Measurements from ENCODE around the gene DPEP3. TPM values are rescaled to one million over a fixed set of nuclear protein-coding genes. Genes with fewer than 3 reads are reported as not detected.

The DPEP3 gene
- total RNA-seq, 2 experiments from 2014 or later: 0.20 TPM; not detected in 1

DNA sequence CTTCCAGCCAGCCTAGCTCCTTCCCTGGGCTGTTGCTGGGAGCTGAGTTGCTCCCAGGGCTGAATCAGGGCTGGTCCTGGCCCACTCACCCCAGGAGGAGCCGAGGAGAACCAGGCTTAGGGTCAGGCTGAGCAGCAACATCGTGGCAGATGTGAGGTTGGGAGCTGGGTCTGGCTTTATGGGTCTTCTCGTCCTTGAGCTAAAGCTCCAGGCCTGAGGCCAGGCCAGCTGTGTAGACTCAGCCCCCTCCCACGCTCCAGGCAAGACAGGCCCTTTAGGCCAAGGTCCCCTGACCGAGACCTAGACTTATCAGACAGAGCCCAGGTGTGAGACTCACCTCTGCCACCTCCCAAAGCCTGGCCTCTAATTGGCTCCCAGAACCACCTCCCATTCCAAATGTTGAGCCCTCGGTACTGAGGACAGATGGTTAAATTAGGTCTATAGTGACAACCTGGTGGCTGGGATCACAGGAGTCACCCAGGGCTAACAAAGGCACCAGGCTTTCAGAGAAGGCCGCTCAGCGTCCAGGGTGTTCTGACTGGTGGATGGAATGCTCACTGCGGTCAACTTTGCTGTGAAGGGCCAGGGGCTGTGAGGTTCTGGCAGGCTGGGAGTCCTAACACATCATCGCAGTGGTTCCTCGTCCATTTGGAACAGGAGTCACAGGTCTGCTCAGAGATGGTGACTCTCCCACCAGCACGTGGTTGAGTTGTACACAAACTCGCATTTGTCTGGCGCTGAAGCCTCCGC is 48.4 kb downstream of the DPEP3 start, which contains the start of gene CTRL:
TSS of gene CTRL (minus strand) at position 151 of the 750 bp plus-strand sequence. CDS start at position 141, 10 bp downstream.
- H3K27ac Mint-ChIP-seq: peak within 1 kb of the TSS; percentile 2
- ChIA-PET CTCF (interaction anchor here (0.9 to 1.0 kb wide), 2 partner anchors 9 to 28 kb away, joined by 3 to 4 read pairs; no protein-coding TSS in a partner anchor), POLR2A (interaction anchor here (1.0 to 5.2 kb wide), 6 partner anchors 8 to 132 kb away, joined by 3 to 42 read pairs (median 4); no protein-coding TSS in a partner anchor)
- H3K27me3 Mint-ChIP-seq: no peaks in the 10 kb centered on the region
- no peak for DNase-seq
- H3K4me1 Mint-ChIP-seq: peaks cover 23% of the 10 kb centered on the region
- H3K4me3 Mint-ChIP-seq: no peak within 1 kb of the TSS
- peaks cover 50% of the 10 kb centered on the region for H3K36me3 Mint-ChIP-seq (ENCODE audit: low read depth)
- no peaks in the 10 kb centered on the region for H3K9me3 Mint-ChIP-seq

DNA sequence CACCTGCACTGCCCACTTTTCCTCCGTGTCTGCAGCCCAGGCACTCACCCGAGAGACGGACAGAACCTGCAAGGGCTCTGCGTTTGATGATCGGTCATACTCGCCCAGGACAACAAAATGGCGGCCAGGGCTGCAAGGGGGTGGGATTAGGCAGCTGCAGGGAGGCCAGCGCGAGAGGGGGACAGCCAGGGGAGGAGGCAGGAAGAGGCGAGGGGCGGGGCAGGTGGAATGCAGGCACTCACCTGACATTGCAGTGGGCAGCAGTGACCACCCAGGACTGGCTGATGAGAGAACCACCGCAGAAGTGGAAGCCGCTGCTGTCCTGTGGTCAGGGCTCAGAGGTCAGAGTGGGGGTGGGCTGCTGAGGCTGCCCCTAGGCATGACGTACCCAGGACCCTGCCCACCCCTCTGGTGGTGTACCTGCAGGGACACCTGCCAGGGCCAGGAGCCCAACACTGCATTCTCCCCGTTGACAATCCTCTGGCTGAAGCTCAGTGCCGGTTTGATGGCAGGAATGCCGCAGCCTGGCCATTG is 49.6 kb downstream of the DPEP3 start:
- no peak for DNase-seq
- H3K36me3 Mint-ChIP-seq (ENCODE audit: low read depth): peaks cover 40% of the 10 kb centered on the region
- ChIA-PET CTCF (interaction anchor here (0.9 kb wide), 1 partner anchor 27 kb away, joined by 3 read pairs; no protein-coding TSS in a partner anchor), POLR2A (interaction anchor here (1.0 to 1.6 kb wide), 5 partner anchors 8 to 134 kb away, joined by 3 to 5 read pairs (median 4); no protein-coding TSS in a partner anchor)
- no peaks in the 10 kb centered on the region for H3K9me3 Mint-ChIP-seq
- no peak overlapping the region for H3K4me3 Mint-ChIP-seq
- no peak overlapping the region for H3K27ac Mint-ChIP-seq
- no peaks in the 10 kb centered on the region for H3K27me3 Mint-ChIP-seq
- H3K4me1 Mint-ChIP-seq: peaks cover 20% of the 10 kb centered on the region

DNA sequence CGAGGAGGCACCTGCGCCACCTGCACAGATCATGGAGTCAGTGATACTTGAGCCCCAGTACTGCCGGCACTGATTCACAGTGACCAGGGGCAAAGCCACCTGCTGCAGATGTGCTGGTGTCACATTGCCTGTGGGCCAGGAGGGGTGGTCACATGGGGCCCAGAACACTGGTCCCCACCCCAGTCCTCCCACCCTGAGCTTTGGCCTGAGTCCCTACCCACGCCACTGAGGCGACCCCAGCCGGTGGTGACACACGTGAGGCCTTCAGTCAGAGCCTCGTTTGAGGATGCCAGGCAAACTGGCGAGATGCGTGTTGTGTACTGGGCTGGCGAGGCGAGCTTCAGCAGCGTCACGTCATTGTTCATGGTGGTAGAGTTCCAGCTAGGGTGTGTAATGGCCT is 50.1 kb downstream of the DPEP3 start:
- H3K4me1 Mint-ChIP-seq: peaks cover 17% of the 10 kb centered on the region
- peaks cover 34% of the 10 kb centered on the region for H3K36me3 Mint-ChIP-seq (ENCODE audit: low read depth)
- DNase-seq: no peak
- no peaks in the 10 kb centered on the region for H3K27me3 Mint-ChIP-seq
- no peak overlapping the region for H3K4me3 Mint-ChIP-seq
- H3K9me3 Mint-ChIP-seq: no peaks in the 10 kb centered on the region
- no peak overlapping the region for H3K27ac Mint-ChIP-seq
- ChIA-PET CTCF (interaction anchor here (2.2 kb wide), 1 partner anchor 110 kb away, joined by 7 read pairs; no protein-coding TSS in a partner anchor), POLR2A (interaction anchor here (1.6 kb wide), 1 partner anchor 10 kb away, joined by 4 read pairs; no protein-coding TSS in a partner anchor)

DNA sequence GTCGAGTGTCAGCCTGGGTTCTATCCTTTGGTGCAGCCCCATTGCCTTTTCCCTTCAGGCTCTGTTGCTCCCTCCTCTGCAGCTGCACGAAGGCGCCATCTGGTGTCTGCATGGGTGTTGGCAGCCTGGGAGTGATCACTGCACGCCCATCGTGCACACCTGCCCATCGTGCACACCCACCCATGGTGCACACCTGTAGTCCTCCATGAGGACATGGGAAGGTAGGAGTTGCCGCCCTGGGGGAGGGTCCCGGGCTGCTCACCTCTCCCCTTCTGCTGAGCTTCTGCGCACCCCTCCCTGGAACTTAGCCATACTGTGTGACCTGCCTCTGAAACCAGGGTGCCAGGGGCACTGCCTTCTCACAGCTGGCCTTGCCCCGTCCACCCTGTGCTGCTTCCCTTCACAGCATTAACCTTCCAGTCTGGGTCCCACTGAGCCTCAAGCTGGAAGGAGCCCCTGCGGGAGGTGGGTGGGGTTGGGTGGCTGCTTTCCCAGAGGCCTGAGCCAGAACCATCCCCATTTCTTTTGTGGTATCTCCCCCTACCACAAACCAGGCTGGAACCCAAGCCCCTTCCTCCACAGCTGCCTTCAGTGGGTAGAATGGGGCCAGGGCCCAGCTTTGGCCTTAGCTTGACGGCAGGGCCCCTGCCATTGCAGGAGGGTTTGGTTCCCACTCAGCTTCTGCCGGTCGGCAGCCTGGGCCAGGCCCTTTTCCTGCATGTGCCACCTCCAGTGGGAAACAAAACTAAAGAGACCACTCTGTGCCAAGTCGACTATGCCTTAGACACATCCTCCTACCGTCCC is 51.5 kb downstream of the DPEP3 start:
- Mint-ChIP-seq H3K27ac (no peak overlapping the region), H3K4me1 (peaks cover 2% of the 10 kb centered on the region), H3K27me3 (no peaks in the 10 kb centered on the region), H3K36me3 (ENCODE audit: low read depth) (peaks cover 20% of the 10 kb centered on the region), H3K4me3 (no peak overlapping the region), H3K9me3 (no peaks in the 10 kb centered on the region)
- CTCF ChIA-PET: interaction anchor here (0.8 to 2.2 kb wide), 11 partner anchors 8 to 112 kb away, joined by 3 to 14 read pairs (median 4); no protein-coding TSS in a partner anchor
- peak; percentile 82 for DNase-seq
- POLR2A ChIA-PET: interaction anchor here (0.9 kb wide), 2 partner anchors 39 to 46 kb away, joined by 3 read pairs; no protein-coding TSS in a partner anchor

DNA sequence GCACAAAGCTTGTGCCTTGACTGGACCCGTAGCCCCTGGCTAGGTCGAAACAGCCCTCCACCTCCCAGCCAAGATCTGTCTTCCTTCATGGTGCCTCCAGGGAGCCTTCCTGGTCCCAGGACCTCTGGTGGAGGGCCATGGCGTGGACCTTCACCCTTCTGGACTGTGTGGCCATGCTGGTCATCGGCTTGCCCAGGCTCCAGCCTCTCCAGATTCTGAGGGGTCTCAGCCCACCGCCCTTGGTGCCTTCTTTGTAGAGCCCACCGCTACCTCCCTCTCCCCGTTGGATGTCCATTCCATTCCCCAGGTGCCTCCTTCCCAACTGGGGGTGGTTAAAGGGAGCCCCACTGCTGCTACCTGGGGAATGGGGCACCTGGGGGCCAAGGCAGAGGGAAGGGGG is 52.2 kb downstream of the DPEP3 start:
- Mint-ChIP-seq H3K4me1 (no peaks in the 10 kb centered on the region), H3K27me3 (no peaks in the 10 kb centered on the region), H3K9me3 (no peaks in the 10 kb centered on the region), H3K4me3 (no peak overlapping the region), H3K36me3 (ENCODE audit: low read depth) (peaks cover 16% of the 10 kb centered on the region), H3K27ac (peak overlapping the region; percentile 55)
- ChIA-PET CTCF (interaction anchor here (0.8 to 2.2 kb wide), 10 partner anchors 9 to 112 kb away, joined by 3 to 14 read pairs (median 4); no protein-coding TSS in a partner anchor), POLR2A (no interaction called here)
- DNase-seq: no peak

DNA sequence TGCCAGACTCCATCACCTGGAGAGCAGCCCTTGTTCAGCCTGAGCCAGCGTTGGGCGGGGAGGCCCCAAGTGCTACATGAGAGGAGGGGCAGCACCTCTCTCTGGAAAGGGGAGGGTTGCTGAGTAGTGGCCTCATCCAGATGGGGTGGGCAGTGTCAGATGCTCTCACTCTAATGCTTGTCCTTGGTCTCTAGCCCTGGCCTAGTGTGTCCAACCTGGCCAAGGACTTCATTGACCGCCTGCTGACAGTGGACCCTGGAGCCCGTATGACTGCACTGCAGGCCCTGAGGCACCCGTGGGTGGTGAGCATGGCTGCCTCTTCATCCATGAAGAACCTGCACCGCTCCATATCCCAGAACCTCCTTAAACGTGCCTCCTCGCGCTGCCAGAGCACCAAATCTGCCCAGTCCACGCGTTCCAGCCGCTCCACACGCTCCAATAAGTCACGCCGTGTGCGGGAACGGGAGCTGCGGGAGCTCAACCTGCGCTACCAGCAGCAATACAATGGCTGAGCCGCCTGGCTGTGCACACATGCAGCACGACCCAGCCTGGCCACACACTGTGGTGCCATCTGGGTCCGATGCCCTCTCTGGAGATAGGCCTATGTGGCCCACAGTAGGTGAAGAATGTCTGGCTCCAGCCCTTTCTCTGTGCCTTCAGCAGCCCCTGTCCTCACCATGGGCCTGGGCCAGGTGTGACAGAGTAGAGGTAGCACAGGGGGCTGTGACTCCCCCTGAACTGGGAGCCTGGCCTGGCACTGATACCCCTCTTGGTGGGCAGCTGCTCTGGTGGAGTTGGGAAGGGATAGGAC is 53.0 kb downstream of the DPEP3 start:
- H3K9me3 Mint-ChIP-seq: no peaks in the 10 kb centered on the region
- no peak for DNase-seq
- ChIA-PET POLR2A (no interaction called here), CTCF (interaction anchor here (1.2 to 1.8 kb wide), 3 partner anchors 44 to 111 kb away, joined by 3 to 14 read pairs (median 5); no protein-coding TSS in a partner anchor)
- H3K27me3 Mint-ChIP-seq: no peaks in the 10 kb centered on the region
- H3K4me1 Mint-ChIP-seq: peaks cover under 1% of the 10 kb centered on the region
- no peak overlapping the region for H3K27ac Mint-ChIP-seq
- peaks cover 13% of the 10 kb centered on the region for H3K36me3 Mint-ChIP-seq (ENCODE audit: low read depth)
- no peak overlapping the region for H3K4me3 Mint-ChIP-seq

DNA sequence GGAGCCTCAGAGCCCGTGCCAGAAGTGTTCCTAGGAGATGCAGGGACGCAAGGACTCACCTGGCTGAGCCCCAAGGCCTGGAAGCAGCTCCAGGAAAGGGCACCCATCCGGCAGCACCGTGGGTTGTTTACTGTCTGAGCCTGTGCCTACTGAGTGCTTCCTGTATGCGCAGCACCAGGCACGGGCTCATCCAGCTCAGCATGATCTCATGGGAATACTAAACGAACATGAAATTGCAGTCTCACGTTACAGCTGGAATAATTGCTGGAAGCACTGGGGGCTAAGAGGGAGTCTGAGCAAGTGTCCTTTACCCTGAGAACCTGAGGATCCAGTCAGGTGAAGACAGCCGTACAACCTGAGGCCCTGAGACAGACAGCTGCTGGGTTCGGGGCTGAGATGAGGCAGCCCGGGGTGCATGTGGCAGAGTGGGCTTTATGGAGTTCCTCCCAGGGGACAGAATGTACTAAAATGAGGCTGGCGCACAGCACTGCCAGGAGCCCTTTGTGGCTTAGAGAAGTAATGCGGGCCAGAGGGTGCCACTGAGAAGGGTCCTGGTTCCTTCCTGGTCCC is 54.0 kb downstream of the DPEP3 start:
- POLR2A ChIA-PET: interaction anchor here (5.2 kb wide), 1 partner anchor 9 kb away, joined by 42 read pairs; the partner anchor contains the start of gene PSMB10
- CTCF ChIA-PET: interaction anchor here (1.2 to 2.0 kb wide), 3 partner anchors 42 to 110 kb away, joined by 3 to 10 read pairs (median 5); no protein-coding TSS in a partner anchor
- Mint-ChIP-seq H3K9me3 (no peaks in the 10 kb centered on the region), H3K4me3 (no peak overlapping the region), H3K36me3 (ENCODE audit: low read depth) (peaks cover 6% of the 10 kb centered on the region), H3K27ac (peak overlapping the region; percentile 48), H3K27me3 (no peaks in the 10 kb centered on the region), H3K4me1 (peaks cover 5% of the 10 kb centered on the region)
- no peak for DNase-seq

Other genes starting within 250 kb of the DPEP3 start
- gene RANBP10, start 173.9 kb downstream of the DPEP3 start, total RNA-seq: 10 to 100 TPM; 23.2 to 24.3 TPM
- under 1 TPM; 0.20 to 0.25 TPM for gene TSNAXIP1, start 173.6 kb downstream of the DPEP3 start, total RNA-seq
- gene THAP11, start 138.2 kb downstream of the DPEP3 start, total RNA-seq: 10 to 100 TPM; 40.6 to 42.3 TPM
- 100 to 1,000 TPM in 1 of 2 experiments, 10 to 100 TPM in 1; 96.4 to 101 TPM for gene NUTF2, start 133.6 kb downstream of the DPEP3 start, total RNA-seq
- 10 to 100 TPM; 50.2 to 53.5 TPM for gene CENPT, start 132.8 kb downstream of the DPEP3 start, total RNA-seq
- 10 to 100 TPM; 98.4 to 99.3 TPM for gene EDC4, start 107.4 kb downstream of the DPEP3 start, total RNA-seq
- gene NRN1L, start 95.6 kb downstream of the DPEP3 start, total RNA-seq: 1 to 10 TPM in 1 of 2 experiments, under 1 TPM in 1; 0.76 to 1.3 TPM
- 10 to 100 TPM; 19.0 TPM for gene PSKH1, start 87.2 kb downstream of the DPEP3 start, total RNA-seq
- 1 to 10 TPM; 4.5 to 5.0 TPM for gene CTRL, start 48.6 kb downstream of the DPEP3 start, total RNA-seq
- 100 to 1,000 TPM; 236 to 241 TPM for gene PSMB10, start 43.6 kb downstream of the DPEP3 start, total RNA-seq
- 10 to 100 TPM; 10.7 to 14.8 TPM for gene LCAT, start 36.4 kb downstream of the DPEP3 start, total RNA-seq
- 10 to 100 TPM; 37.9 to 40.0 TPM for gene SLC12A4, start 11.9 kb downstream of the DPEP3 start, total RNA-seq
- gene DPEP2, start 19.0 kb upstream of the DPEP3 start, total RNA-seq: 10 to 100 TPM; 17.5 to 18.1 TPM
- not detected for gene DPEP2NB, start 35.4 kb upstream of the DPEP3 start, total RNA-seq
- gene DDX28, start 42.7 kb upstream of the DPEP3 start, total RNA-seq: 10 to 100 TPM; 11.6 to 12.3 TPM
- gene DUS2, start 42.8 kb upstream of the DPEP3 start, total RNA-seq: 10 to 100 TPM; 23.8 to 24.4 TPM
- gene NFATC3, start 104.9 kb upstream of the DPEP3 start, total RNA-seq: 100 to 1,000 TPM; 208 to 209 TPM

Data from activated CD4-positive, alpha-beta memory T cell treated with anti-CD3 and anti-CD28 coated beads, Interleukin-2, amount 10 ng/mL, durations not matched to agents 7 days and 5 days (primary cell).